ENCODE data around the gene COX7A2L. TPM values are rescaled to one million over a fixed set of nuclear protein-coding genes. Genes with fewer than 3 reads are reported as not detected.

The COX7A2L gene, protein sequence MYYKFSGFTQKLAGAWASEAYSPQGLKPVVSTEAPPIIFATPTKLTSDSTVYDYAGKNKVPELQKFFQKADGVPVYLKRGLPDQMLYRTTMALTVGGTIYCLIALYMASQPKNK
- 100 to 1,000 TPM; 102 TPM for total RNA-seq

GRCh38 chr2:42360890-42361727 is at the start of gene COX7A2L:
Gene COX7A2L, minus strand, starts transcription at chr2:42361217. Its CDS starts 56 bp downstream, at chr2:42361161.

Other genes starting within 250 kb of the COX7A2L start
- 100 to 1,000 TPM; 135 to 140 TPM for gene EML4, start 191.9 kb downstream of the COX7A2L start, total RNA-seq
- gene KCNG3, start 132.8 kb upstream of the COX7A2L start, total RNA-seq: under 1 TPM; 0.07 to 0.13 TPM
- 10 to 100 TPM; 28.8 to 29.9 TPM for gene MTA3, start 207.4 kb upstream of the COX7A2L start, total RNA-seq